Stomach (tissue), 9 donors: ENCODE data around the gene DGKD. TPM values are rescaled to one million over a fixed set of nuclear protein-coding genes. Genes with fewer than 3 reads are reported as not detected.

Experiments
- DNase-seq, 2 donors: peaks; one replicate each; pipeline versions ENCODE4 v3.0.0 to v3.0.0-alpha.2; 2013 to 2019
- H3K27ac ChIP-seq, 5 donors: fragments of 200-600 bp in 4 of 5; sonication (generic) in 4 of 5; one replicate each; pipeline ENCODE4 v1.5.1; 2013 to 2019; ENCODE audit warnings: mild to moderate bottlenecking in 1 of 5, moderate library complexity in 1 of 5
- H3K27me3 ChIP-seq, 3 donors: fragments of 200-600 bp; sonication (generic); one replicate each; pipeline ENCODE4 v1.5.1; 2017 to 2019; ENCODE audit warnings: mixed run types in 1 of 3
- H3K36me3 ChIP-seq, 4 donors: fragments of 200-600 bp; sonication (generic); 1 replicate in 3 of 4; 2 replicates in 1 of 4; pipeline ENCODE4 v1.5.1; 2016 to 2019
- H3K4me1 ChIP-seq, 4 donors: fragments of 200-600 bp; sonication (generic); one replicate each; pipeline ENCODE4 v1.5.1; 2016 to 2019
- H3K4me3 ChIP-seq, 4 donors: fragments of 200-600 bp; sonication (generic) in 3 of 4; one replicate each; pipeline ENCODE4 v1.5.1; 2016 to 2019; ENCODE audit warnings: mild to moderate bottlenecking in 1 of 4
- H3K9me3 ChIP-seq, 4 donors: fragments of 200-600 bp; sonication (generic); one replicate each; pipeline ENCODE4 v1.5.1; 2016 to 2019
- CTCF ChIP-seq, 7 experiments: fragments of 450-650 bp in 4 of 7; fragments of 200-600 bp in 3 of 7; sonication (generic) in 3 of 7; IDR thresholded peaks; one replicate each; pipeline ENCODE4 v1.5.1; 2016 to 2019; ENCODE audit warnings: antibody characterized with exemption in 7 of 7, control low read depth in 2 of 7, mild to moderate bottlenecking in 1 of 7
- EP300 ChIP-seq: sonication (generic); formaldehyde crosslinking; IDR thresholded peaks from one replicate; pipeline ENCODE4 v1.6.1; 2017; ENCODE audit warnings: antibody characterized with exemption
- POLR2A ChIP-seq, 4 donors: fragments of 450-650 bp; IDR thresholded peaks; one replicate each; pipeline ENCODE4 v1.6.1; 2016; ENCODE audit warnings: antibody characterized with exemption in 4 of 4, control low read depth in 2 of 4, mild to moderate bottlenecking in 1 of 4, moderate library complexity in 1 of 4
- POLR2AphosphoS5 ChIP-seq, 3 donors: sonication (generic); formaldehyde crosslinking; IDR thresholded peaks; one replicate each; pipeline ENCODE4 v1.6.1; 2016; ENCODE audit warnings: antibody characterized with exemption in 3 of 3
- WGBS, 5 donors: extraction: QIAGEN DNeasy Blood & Tissue Kit in 3 of 5; methylation state at CpG; one replicate each; pipeline versions ENCODE4 v1.1.5 to v1.1.7; 2013 to 2018; 5-methylcytosine and 5-hydroxymethylcytosine counted together
- intact Hi-C: fragments of 100-400 bp; cut with DNase I; formaldehyde crosslinking; loops from one replicate; pipeline ENCODE4 v1.15.1; 2023; ENCODE audit warnings: low total_unique reads
- polyA plus RNA-seq, 3 donors: library from polyadenylated mRNA; stranded (reverse); fragments of 200-250 nt; gene quantifications; one replicate each; pipeline ENCODE4 v1.2.3, GENCODE V29; 2013
- small RNA-seq, 4 donors: library from RNA; depleted of rRNA; stranded (forward); fragments of <200 nt; gene quantifications; one replicate each; pipeline ENCODE3, GENCODE V24; 2016
- total RNA-seq, 5 donors: library from RNA; depleted of rRNA; stranded (reverse); fragments of >200 nt; gene quantifications; one replicate each; pipeline versions ENCODE4 v1.1.0 to v1.2.3, GENCODE V29; 2014 to 2016
- donor health status: healthy with polysubstance abuse.
- donor health status: Bipolar disorder and iron deficiency.
- donor health status: healthy.

Gene DGKD
- total and polyA plus RNA-seq, 8 donors: 21.9 to 471 (median 202) TPM

DNA sequence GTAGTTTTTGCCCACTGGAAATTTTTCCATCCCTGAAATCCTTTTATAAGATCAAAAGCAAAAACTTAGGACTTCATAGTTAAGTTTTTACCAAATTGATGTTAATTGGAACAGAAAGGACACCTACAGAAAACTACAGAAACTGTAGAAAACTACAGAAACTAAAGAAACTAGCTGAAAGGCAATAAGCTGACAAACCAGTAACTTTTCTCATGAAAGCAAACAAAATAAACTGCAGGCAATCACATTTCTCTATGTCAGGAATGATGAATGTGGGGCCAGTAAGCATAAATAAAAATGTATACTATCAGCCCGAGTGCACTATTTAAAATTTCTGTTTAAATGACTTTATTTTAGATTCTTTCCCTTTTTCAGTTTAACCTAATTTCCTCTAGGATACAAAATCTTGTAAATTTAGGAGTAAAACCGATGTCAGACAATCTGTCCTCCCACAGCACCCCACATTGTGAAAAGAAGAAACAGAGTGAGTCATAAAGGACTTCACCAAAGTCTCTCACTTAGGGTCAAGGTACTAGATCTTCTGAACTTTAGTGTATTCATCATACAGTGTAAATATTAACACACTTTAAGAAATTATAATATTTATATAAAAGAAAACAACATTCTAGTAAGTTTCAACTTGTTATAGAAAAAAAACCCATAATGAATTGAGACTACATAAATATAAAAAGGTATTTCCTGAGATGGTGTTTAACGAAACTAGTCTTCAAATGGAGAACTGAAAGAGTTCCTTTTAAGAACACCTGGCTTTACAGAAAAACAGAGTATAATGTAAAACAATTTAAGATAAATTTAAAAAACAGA, 165.7 kb downstream of the DGKD start:
- H3K9me3 ChIP-seq: no peaks in the 10 kb centered on the region
- intact Hi-C loops: no loop called here
- no peak overlapping the region for H3K27ac ChIP-seq
- H3K27me3 ChIP-seq: no peaks in the 10 kb centered on the region
- no peaks in the 10 kb centered on the region for H3K4me1 ChIP-seq
- H3K36me3 ChIP-seq: peaks cover 15 to 85% (median 70%) of the 10 kb centered on the region in 4 donors
- TF ChIP-seq POLR2AphosphoS5 (IDR thresholded peaks at IDR 0.05) (no peak), EP300 (no peak), POLR2A (IDR thresholded peaks at IDR 0.05) (no peak), CTCF (IDR thresholded peaks at IDR 0.05) (no peak)
- DNase-seq: no peak
- no peak overlapping the region for H3K4me3 ChIP-seq
- WGBS, 5 donors: 66 to 82% (median 73%) methylated on average over 3 of the region's 3 CpGs

Small RNA genes lying within 50 kb of the gene (small RNA-seq; reads per million reads assigned to genes)
- 0 reads per million in 4 donors for gene RF00019

Other genes with a start within 250 kb of the DGKD start
- 10 to 100 TPM in 4 of 5 donors, 1 to 10 TPM in 1; 7.6 to 71.9 (median 34.1) TPM for gene ATG16L1, start 102.8 kb upstream of the DGKD start, total RNA-seq
- 10 to 100 TPM in 1 of 3 donors, 1 to 10 TPM in 2; 8.7 to 11.6 (median 8.7) TPM for gene ATG16L1, start 102.8 kb upstream of the DGKD start, polyA plus RNA-seq
- 1 to 10 TPM in 1 of 5 donors, not detected in 4; 1.5 TPM for gene SAG, start 46.7 kb upstream of the DGKD start, total RNA-seq
- not detected for gene SAG, start 46.7 kb upstream of the DGKD start, polyA plus RNA-seq
- 100 to 1,000 TPM in 1 of 5 donors, 10 to 100 TPM in 4; 30.3 to 186 (median 34.5) TPM for gene USP40, start 212.3 kb downstream of the DGKD start, total RNA-seq
- gene USP40, start 212.3 kb downstream of the DGKD start, polyA plus RNA-seq: 10 to 100 TPM; 14.5 to 22.7 (median 17.6) TPM